Coronary artery (tissue), 2 donors: Measurements from ENCODE around the gene RGL4.
"Not testable (repeated sequence)": the region's sequence is repeated elsewhere in the genome, so short reads cannot be mapped to it uniquely, and the experiment has no call there.

Experiments used
- DNase-seq: peaks from one replicate; pipeline ENCODE4 v3.0.0-alpha.2; 2017; ENCODE audit warnings: low spot score
- H3K27ac ChIP-seq, 2 donors: fragments of 200-600 bp; sonication (generic); one replicate each; pipeline ENCODE4 v1.5.1; 2016 to 2019
- H3K4me3 ChIP-seq: fragments of 200-600 bp; sonication (generic); 2 replicates; pipeline ENCODE4 v1.5.1; 2016; ENCODE audit warnings: mild to moderate bottlenecking, moderate library complexity
- CTCF ChIP-seq: fragments of 200-600 bp; sonication (generic); IDR thresholded peaks from one replicate; pipeline ENCODE4 v1.5.1; 2019; ENCODE audit warnings: antibody characterized with exemption

RGL4 gene

GRCh38 chr22:23690713-23691112 lies at the start of gene RGL4:
RGL4 (plus strand) TSS chr22:23691013; CDS start chr22:23692031, 1,018 bp downstream.
- Histone ChIP-seq H3K27ac (no peak within 1 kb of the TSS), H3K4me3 (no peak within 1 kb of the TSS)
- no peak for DNase-seq
- no peak for TF ChIP-seq CTCF

- not testable (repeated sequence) for H3K4me3 ChIP-seq, H3K27ac ChIP-seq, DNase-seq
These were observed 44.3 kb upstream of the RGL4 start for GRCh38 chr22:23646526-23646925.

- Histone ChIP-seq H3K4me3 (no peak overlapping the region), H3K27ac (no peak overlapping the region)
- DNase-seq, result no peak
- no peak for TF ChIP-seq CTCF
These were observed 41.7 kb upstream of the RGL4 start for GRCh38 chr22:23649071-23649501.

- H3K27ac ChIP-seq, result no peak overlapping the region
- TF ChIP-seq CTCF, result no peak
- no peak for DNase-seq
These were observed 39.1 kb upstream of the RGL4 start for GRCh38 chr22:23651676-23652075.

GRCh38 chr22:23652286-23652685 lies 38.5 kb upstream of the RGL4 start:
- Histone ChIP-seq H3K27ac (no peak overlapping the region), H3K4me3 (no peak overlapping the region)
- no peak for TF ChIP-seq CTCF
- no peak for DNase-seq

More at GRCh38 chr22:23651676-23652075, 39.1 kb upstream of the RGL4 start:
- no peak overlapping the region for H3K4me3 ChIP-seq

- H3K27ac ChIP-seq, result no peak overlapping the region
- DNase-seq, result no peak
- H3K4me3 ChIP-seq, result no peak overlapping the region
- TF ChIP-seq CTCF, result no peak
These were observed 38.1 kb upstream of the RGL4 start for GRCh38 chr22:23652711-23653110.

GRCh38 chr22:23655891-23656475 lies 34.8 kb upstream of the RGL4 start:
- Histone ChIP-seq H3K4me3 (no peak overlapping the region), H3K27ac (no peak overlapping the region)
- TF ChIP-seq CTCF, result no peak
- no peak for DNase-seq
